NOMO-1 treated with dmso at 0.1 percent for 144 hours (cell line): ENCODE data around the gene ASTN2.

ENCODE experiments used
- DNase-seq: peaks from one replicate; lab custom pipeline; 2025; ENCODE audit not compliant: unreplicated experiment; lab: John Stamatoyannopoulos, UW

ASTN2 gene

DNA sequence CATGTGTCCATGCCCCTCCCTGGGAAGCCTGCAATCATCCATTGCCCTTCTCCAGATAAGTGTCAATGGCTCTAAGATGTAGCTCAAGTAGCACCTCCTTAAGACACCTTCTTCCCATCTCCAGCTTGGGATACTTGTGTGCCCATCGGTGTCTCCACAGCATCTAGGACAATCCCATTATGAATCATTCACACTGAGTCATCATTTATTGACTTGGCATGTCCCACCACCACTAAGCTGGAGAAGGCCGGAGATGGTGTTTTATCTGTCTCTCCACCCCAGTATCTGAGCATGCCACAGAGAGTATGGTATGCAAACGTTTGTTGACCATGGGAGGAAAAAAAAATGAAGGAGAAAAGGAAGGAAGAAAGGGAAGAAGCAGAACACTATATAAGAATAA is 385.5 kb downstream of the ASTN2 start:
- no peak for DNase-seq

DNA sequence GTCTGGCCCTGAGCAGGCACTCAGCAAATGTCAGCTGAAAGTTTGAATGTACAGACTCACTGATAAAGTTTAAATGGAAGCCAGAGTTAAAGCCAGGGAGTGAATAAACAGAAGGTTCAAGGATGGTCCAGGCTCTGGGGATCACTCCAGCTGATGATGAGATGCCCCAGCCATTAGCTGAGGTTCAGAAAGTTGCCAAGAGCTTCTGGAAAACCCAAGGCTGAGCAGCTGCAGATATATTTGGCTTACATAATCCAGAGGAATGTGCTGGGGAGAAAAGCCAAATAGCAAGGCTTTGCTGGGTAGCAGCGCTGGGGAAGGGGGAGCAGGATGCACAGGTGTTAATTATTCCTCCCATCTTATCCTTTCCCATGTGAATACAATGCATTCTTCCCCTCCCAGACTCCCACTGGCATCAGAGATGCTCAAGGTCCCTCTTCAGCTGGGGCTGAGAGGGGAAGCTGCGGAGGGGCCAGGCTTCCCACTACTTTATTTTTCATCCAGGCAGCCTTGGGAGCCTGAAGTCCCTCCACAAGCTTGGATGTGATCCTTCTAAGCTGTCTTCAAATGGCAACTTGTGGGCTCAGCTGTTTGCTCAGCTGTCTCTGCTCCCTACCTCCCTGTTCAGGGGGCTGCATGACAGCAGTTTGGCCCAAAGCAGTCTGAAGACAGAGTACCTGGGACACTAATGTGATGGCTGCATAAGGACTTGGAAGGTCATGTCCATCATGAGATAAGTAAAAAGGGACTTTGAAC is 386.6 kb downstream of the ASTN2 start:
- DNase-seq, result no peak

DNA sequence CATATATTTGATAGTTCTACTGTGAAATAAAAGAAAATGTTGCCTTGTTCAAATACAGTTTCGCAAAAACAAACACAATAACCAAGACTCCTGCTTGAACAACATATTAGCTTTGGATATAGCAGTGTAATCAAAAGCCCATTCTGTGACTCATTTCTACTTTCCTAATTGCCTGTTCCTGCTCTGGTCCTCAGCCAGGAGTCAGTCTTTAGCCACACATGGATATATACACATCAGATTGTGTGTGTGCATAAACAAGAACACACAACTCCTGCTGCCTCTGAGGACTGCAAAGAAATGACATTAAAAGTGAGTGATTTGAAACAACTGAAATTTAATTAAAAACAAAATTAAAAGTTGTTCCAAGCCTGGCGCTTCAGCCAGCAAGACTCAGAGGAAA is 393.0 kb downstream of the ASTN2 start:
- DNase-seq, result no peak

DNA sequence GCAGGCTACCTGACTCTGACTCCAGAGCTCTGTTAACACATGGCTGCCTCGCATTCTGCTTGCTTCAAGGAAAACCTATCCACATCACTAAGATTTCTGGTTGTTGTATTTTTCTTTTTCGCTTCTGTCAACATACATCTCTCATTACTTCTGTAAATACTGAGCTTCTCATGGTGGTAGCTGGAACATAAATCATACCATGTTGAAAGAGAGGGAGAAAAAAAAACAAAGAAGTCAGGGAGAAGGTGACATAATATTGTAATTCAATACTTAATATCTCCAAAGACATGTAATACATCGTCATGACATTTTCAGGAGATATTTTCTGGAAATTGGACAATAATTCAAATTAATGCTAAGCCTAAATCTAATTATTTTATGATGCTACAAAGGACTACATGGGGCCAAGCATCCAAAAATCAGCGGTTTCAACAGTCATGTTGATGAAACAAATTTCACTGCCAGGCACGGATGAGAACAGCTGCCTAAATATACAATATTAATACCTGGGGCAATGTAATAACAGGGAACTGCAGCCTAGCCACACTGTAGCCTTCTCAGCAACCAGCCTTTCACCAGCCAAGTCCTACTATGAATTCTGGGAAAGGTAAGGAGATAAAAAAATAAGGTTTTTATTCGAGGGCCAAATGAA is 395.8 kb downstream of the ASTN2 start:
- no peak for DNase-seq

DNA sequence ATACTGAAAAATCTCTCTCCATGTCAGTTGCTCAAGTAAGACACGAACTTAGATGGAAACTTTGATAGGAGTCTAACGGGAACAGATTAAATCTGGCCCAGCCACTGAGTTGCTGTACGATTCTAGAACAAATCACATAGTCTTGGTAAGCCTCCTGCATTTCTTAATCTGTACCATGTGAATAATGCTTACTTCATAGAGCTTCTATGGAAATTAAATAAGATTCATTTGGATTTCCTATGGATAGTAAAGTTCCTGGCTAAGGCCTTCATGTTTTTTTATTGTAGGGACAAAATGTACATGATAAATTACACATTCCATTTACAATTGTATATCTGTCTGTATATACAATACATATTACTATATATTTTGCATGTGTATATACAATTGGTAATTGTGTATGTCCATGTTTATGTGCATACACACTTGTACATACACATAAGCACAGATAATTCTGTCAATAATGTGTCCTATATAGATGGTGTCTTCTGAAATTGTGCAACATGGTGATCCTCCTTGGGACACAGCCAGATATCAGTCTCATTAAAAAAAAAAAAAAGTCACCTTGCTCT is 397.4 kb downstream of the ASTN2 start:
- DNase-seq, result no peak

DNA sequence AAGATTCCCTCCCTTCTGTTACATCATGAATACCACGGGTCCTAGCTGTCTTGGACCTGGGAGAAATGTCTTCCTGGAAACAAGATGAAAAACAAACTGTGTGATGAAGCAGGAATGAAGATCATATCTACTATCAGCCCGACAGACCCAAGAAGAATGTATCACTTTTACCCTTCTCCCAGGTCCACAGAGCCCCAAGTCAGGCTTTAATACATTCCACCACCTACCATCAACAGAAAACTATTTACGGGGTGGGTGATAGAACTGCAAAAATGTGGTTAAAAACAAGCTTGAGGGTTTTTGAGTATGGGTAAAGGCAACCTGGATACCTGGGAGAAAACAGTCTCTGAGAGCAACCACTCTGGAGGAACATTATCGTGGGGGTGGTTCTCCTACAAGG is 400.8 kb downstream of the ASTN2 start:
- DNase-seq, result no peak

DNA sequence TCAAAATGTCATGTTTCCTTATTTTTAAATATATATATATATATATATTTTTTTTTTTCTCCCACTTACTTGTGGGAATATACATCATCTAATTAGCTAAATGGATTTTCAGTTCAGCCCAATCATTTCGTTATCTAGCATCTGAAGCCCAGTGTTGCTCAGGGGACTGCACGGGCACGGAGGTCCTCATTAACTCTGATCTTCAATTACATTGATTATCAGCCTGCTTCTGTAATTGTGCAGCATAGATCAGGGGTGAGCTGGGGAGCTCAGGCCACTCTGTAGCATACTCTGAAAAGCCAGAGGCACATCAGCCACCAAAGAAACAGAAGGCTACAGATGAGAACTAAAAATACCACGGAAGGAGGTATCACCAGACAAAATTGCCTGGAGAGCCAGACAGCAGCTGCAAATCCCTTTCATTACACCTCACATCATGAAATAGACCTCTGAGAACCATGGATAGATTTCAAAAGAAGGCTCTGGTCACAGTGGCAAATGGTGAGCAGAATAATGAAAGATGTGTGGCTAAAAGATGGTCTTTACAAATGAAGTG is 401.3 kb downstream of the ASTN2 start:
- DNase-seq, result no peak

DNA sequence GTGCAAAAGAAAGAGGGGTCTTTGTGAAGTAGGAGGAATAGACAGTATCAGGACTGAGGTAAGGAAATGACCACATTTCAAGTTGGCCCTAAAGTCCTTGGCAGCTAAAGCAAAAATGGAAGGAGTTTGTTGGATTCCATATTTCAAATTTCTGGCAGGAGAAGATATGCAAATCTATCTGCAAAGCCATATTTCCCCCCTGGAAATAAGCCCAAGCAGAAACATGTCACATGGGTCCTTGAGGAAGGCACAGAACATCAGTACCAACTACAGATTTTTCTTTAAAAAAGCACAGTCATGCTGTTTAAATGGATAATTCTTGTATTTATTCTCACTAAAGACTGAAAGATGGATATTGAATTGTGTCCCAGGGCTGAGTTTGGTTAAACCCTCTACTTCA is 404.8 kb downstream of the ASTN2 start:
- no peak for DNase-seq

DNA sequence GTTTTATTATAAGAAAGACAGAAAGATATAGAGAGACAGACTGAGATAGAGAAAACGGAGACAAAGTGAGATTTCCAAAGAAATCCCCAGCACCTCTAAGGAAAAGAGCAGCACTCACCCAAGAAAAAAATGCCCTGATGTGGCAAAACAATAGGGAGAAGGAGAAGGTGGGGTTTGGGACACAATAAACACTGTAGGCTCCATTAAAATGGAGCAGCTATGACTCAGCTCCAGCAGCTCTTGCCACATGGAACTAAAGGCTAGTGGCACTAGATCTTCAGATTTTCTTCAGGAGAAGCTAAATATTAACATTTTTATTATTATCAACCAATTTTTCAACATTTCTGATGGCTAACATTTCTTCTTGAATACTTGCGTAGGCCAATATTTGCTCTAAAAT is 406.0 kb downstream of the ASTN2 start:
- no peak for DNase-seq

DNA sequence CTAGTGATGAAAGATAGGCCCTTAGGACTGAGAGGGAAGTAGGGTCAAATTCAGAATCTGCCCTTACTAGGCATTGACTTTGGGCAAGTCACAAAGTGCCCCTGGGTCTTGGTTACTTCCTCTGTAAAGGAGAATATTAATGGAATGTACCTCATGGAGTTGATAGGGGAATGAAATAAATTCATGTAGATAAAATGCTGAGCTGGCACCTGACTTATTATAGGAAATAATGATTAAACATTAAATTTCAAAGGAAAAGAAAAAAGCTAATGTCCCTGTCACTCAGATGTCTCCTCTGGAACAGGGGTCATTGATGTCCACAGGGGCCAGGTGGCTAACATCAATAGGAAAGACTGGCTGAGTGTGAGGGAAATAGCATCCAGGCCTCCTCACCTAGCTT is 406.4 kb downstream of the ASTN2 start:
- DNase-seq, result no peak

DNA sequence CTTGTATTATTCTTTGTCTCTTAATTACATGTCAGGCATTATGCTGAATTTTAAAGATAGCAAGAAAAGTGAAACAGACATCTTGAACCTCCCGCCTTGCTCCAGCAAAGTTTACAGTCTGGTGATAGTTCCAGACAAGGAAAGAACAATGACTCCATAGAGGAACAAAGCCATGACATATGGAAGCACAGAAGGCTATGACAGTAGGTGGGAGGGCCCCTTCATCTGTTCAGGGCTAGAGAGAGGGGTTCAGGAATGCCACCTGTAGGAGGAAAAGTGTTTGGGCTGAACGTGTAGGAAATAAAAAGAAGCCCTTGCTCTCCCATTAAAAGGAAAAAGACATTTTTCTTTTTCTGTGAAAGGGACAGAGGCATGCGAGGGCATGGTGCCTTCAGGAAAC is 412.2 kb downstream of the ASTN2 start:
- DNase-seq, result no peak

DNA sequence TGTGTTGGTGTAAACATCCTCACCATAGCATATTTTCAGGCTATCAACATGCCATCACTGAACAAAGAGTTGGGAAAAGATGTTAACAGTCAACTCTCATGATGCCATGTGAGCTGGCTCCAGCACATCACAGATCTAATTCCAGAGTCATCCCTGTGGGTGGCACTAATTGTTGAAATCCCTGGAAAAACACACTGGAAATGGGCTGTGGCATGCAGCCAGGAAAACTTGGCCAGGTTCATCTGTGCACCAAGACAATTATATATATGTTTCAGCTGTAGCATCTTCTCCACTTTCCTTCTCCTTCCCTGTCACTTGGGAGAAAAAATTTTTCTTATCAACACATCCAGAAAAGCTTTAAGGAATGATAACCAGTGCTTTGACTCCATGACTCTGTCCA is 414.0 kb downstream of the ASTN2 start:
- DNase-seq, result no peak

DNA sequence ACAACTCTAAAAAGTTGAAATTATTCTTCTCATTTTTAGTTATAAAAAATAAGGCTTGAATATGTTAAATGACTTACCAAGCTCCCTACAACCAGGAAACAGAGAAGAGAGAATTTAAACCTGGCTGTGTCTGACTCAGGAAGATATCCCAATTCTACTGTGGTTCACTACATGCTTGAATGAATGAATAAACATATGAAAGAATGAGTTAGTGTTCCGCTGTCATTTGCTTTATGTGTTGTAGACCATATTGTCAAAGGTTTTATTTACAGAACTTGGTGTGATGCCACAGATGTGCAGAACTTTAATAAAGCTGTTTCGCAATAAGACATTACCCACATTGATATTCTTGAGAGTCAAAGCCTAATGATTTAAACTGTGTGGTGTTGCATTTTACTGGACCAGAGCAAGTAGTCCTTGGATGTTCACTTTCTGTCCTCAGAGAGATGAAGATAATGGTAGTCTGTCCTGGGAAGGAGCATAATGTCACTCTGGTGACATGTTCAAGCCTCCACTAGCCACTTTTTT is 414.6 kb downstream of the ASTN2 start:
- DNase-seq, result no peak

DNA sequence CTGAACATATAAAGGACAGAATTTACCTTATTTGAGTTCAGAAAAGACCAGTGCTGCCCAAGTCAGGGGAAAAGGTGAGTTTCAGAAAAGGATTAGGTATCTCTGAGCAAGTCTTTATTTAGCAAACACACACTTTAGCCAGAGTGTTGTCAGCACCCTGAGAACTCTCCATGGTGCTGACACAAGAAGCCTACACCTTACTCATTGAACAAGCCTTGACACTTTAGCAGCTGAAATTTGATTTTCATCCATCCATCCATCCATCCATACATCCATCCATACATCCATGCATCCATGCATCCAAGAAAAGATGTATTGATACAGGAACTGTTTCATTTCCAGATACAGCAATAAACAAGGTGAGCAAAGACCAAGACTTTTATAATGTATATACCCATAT is 416.6 kb downstream of the ASTN2 start:
- DNase-seq, result no peak

DNA sequence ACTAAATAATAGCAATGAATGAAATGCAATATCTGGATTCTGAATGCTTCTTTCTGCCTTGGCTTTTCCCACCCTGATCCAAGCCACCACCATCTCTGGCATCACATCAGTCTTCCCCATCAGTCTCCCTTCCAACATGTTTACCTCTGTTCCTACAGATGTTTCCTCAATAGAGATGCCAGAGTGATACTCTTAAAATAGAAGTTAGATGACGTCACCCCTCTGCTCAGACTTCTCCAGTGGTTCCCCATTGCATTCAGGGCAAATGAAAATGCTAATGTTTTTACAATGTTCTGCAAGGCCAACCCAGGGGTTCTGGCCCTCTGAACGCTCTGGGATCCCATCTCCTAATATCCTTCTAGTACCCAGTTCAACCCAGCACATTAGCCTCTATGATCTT is 422.0 kb downstream of the ASTN2 start:
- no peak for DNase-seq

DNA sequence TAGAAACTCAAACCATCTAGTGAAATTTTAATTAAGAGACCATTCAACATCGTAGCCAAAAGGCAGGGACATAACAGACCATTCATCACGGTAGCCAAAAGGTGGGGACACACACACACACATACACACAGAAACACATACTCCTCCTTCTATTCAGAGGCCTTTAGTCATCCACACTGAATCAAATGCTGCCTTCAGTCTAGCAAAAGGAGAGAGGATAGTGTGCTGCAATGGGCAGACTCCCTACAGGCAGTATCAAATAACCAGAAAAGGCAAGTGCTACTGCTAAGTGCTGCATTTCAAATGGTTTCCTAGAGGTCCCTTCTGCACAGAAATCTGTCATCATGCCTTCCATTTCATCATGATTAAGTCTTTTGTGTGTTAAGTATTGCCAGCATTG is 423.8 kb downstream of the ASTN2 start:
- DNase-seq, result no peak

DNA sequence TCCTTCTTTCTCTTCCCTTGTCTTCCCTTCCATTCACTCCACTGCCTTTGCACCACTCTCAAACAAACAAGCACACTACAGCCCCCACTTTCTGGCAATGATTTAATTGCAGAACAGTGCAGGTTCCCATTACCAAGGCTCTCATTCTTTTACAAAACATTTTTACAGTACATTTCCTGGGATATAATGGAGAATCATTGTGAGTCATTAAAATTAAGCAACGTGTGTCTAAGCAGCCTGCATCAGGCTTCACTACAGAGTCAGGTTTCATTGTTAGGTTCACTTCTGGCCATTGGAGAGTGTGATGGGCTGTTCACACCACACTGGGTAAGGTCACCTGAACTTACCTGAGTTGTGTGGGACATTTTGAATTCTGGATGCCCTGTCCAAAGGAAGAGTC is 424.3 kb downstream of the ASTN2 start:
- DNase-seq, result no peak

DNA sequence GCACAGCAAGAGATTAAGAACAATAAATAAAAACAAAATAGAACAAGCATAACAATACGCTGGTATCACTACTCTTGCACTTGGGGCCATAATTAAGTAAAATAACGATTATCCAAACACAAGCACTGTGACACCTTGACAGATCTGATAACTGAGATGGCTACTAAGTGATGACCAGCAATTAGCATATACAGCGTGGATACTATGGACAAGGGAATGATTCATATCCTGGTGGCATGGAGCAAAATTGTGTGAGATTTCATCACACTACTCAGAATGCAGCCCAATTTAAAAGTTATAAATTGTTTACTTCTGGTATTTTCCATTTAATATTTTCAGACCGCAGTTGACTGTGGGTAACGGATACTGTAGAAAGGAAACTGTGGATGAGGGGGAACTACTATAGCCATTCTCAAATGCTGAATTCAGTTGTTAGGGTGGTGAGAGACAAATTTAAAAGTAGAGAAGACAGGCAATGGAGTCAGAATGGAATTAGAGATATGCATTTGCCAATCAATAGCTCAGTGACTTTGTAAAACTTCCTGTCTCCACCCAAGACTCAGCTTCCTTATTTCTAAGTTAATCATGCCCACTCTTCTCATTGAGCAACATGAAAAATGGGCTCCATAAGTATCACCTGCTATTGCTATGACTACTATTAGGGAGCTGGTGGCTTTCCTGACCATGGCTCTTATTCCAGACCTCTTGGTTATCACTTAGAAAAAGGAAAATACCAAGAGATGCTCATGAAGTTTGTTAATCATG is 427.0 kb downstream of the ASTN2 start:
- DNase-seq, result peak; percentile 41

DNA sequence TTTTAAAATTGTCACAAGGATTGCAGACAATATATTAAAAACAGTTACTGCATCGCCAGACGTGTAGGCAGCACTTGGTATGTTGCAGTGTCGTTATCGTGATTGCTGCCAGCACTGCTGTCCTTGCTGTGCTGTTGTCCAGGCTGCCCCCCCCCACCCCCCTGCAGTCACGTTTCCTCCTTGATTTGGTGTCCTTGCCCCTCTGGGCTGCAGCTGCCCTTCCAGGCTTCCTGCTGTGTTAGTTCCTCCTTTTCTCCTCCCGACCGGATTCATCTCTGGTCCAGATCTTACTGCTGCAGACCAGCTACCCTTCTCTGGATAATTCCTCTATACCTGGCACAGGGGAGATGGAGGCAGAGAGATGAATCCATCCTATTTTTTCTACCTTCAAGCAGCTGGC is 428.8 kb downstream of the ASTN2 start:
- DNase-seq, result no peak

DNA sequence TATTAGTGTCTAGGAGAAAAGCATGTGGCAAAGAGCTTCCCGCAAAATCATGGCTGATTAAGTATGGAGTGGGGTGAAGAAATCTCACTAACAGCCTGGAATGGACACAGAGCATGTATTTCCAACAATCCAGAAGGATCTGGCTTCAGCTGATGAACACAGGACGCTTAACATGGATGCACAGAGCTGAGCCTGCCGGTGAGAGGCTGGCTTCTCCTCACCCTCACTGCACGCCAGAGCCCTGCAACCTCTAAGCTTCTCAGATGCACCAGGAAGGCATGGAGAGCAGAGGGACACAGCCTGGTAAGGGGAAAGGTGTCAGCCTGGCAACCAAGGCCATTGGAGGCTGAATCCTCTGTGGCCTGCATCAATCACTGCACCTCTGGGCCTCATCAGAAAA is 429.3 kb downstream of the ASTN2 start:
- no peak for DNase-seq

DNA sequence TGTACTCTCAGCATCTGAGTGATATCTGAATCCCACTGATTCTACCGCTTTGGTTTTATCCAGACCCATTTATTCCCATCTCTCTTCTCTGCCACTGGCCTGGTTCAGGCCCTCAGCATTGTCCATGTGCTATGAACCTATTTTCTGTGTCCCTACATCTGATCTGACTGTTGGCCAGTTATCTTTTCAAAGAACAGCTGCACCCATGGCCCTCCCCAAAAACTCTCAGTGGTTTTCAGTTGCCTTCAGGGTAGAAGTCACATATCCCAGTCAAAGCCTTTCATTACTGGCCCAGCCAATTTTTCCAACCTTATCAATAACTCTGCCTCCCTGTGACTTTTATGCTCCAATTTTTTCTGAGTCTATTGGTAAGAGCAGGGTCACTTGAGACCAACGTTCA is 430.7 kb downstream of the ASTN2 start:
- DNase-seq, result no peak
